HuH-7.5 (cell line): ENCODE measurements around the gene CRB1.

Experiments
- DNase-seq: peaks from one replicate; pipeline ENCODE4 v3.0.0; 2011; ENCODE audit warnings: low spot score

Gene CRB1

GRCh38 chr1:197268012-197268411 lies at the start of gene CRB1:
TSS of gene CRB1 (plus strand) at chr1:197268252. CDS start at chr1:197268413, 161 bp downstream.
- DNase-seq = no peak

- DNase-seq = no peak
These were observed 49.2 kb upstream of the CRB1 start for GRCh38 chr1:197218857-197219256.

GRCh38 chr1:197222025-197222685 lies 45.9 kb upstream of the CRB1 start:
- no peak for DNase-seq

GRCh38 chr1:197222780-197223179 lies 45.3 kb upstream of the CRB1 start:
- no peak for DNase-seq

GRCh38 chr1:197224160-197224559 lies 43.9 kb upstream of the CRB1 start:
- DNase-seq = no peak

GRCh38 chr1:197225611-197226010 lies 42.4 kb upstream of the CRB1 start:
- no peak for DNase-seq

GRCh38 chr1:197234581-197234980 lies 33.5 kb upstream of the CRB1 start:
- no peak for DNase-seq

GRCh38 chr1:197235355-197235754 lies 32.7 kb upstream of the CRB1 start:
- no peak for DNase-seq

- DNase-seq = no peak
These were observed 20.6 kb upstream of the CRB1 start for GRCh38 chr1:197247465-197247864.

GRCh38 chr1:197249324-197249723 lies 18.7 kb upstream of the CRB1 start:
- no peak for DNase-seq

GRCh38 chr1:197250616-197251015 lies 17.4 kb upstream of the CRB1 start:
- no peak for DNase-seq

- DNase-seq = no peak
These were observed 15.1 kb upstream of the CRB1 start for GRCh38 chr1:197252973-197253372.

GRCh38 chr1:197254866-197255265 lies 13.2 kb upstream of the CRB1 start:
- no peak for DNase-seq

GRCh38 chr1:197264936-197265567 lies 3.0 kb upstream of the CRB1 start:
- DNase-seq = no peak

- DNase-seq = no peak
These were observed 1.0 kb downstream of the CRB1 start for GRCh38 chr1:197269053-197269452.

GRCh38 chr1:197272791-197273190 lies 4.7 kb downstream of the CRB1 start:
- DNase-seq = no peak

GRCh38 chr1:197277166-197277565 lies 9.1 kb downstream of the CRB1 start:
- no peak for DNase-seq

- no peak for DNase-seq
These were observed 16.3 kb downstream of the CRB1 start for GRCh38 chr1:197284325-197284724.

GRCh38 chr1:197284966-197285365 lies 16.9 kb downstream of the CRB1 start:
- DNase-seq = no peak

- no peak for DNase-seq
These were observed 17.6 kb downstream of the CRB1 start for GRCh38 chr1:197285526-197286205.

GRCh38 chr1:197286634-197287033 lies 18.6 kb downstream of the CRB1 start:
- DNase-seq = no peak

- no peak for DNase-seq
These were observed 19.8 kb downstream of the CRB1 start for GRCh38 chr1:197287863-197288262.

- no peak for DNase-seq
These were observed 34.7 kb downstream of the CRB1 start for GRCh38 chr1:197302775-197303174.
